HG03064 (cell line): ENCODE measurements around the gene GFRA4.
"Not testable (repeated sequence)": the region's sequence is repeated elsewhere in the genome, so short reads cannot be mapped to it uniquely, and the experiment has no call there.

ENCODE experiments used
- ATAC-seq: cut with Tn5 transposase; IDR thresholded peaks from one replicate; pipeline ENCODE4 v1.9.1; 2021; ENCODE audit warnings: low read depth; ENCODE audit not compliant: unreplicated experiment

Gene GFRA4

DNA sequence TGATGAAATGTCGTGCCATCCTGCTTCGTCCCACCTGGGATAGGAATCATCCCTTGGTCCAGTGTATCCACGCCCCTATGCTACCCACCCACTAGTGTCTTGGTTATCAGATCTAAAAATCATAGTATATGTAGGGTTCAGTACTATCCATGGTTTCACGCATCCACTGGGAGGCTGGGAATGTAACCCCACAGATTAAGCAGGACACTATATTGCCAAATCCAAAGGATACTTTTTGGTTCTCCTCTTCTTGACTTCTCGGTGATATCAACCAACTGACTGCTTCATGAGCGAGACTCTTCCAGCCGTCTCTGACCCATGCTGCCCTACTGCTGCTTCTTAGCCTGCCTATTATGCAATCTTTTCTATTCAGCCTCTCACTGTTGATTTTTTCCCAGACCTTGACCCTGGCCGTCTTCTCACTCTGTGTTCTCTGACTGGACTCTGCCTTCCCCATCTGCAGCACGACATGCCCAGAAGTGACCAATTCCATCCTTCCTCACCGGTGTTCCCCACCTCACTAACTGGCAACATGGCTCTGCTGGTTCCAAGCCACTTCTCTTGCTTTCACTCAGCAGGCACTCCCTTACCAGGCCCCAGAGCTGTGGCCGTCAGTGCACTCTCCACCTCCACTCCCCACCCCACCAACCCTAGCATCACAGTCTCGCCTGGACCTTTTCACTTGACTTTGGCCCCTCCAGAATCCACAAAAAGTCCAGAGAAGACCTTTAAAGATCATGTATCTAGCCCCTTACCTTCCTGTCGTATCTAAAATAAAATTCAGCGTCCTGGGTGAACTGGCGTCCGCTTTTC is 34.5 kb downstream of the GFRA4 start:
- ATAC-seq: no peak

DNA sequence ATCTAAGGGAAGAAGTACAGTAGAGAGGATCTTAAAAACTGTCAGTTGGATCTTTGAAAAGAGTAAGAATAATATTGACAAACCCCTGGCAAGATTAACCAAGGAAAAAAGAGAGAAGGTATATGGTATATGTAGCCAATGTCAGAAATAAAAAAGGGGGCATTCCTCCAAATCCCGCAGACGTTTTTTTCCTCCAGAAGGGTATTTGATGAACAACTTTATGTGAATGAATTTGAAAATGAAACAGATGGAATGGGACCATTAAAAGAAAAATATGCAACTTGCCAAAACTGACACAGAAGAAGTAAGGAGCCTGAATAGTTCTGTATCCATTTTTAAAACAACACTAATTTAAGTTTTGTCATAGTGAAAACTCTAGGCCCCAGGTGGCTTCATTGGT is 35.7 kb downstream of the GFRA4 start:
- ATAC-seq: no peak

DNA sequence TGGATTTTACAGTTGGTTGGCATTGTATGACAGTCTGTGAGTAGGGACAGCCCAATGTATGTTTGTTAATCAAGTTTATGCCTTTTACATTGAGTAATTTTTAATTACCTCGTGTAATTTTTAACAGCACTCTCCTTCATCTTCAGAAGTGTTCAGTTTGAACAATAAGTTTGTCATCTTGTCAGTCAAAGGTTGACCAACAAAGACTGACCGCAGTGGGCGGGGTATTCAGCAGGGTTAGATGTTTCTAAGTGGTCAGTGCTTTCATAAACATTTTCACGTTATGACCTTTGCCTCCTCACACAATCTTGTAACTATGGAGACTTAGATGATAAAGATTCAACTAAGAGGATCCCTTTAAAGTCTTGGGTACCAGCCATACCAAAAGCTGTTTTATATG is 40.8 kb downstream of the GFRA4 start:
- ATAC-seq: no peak

DNA sequence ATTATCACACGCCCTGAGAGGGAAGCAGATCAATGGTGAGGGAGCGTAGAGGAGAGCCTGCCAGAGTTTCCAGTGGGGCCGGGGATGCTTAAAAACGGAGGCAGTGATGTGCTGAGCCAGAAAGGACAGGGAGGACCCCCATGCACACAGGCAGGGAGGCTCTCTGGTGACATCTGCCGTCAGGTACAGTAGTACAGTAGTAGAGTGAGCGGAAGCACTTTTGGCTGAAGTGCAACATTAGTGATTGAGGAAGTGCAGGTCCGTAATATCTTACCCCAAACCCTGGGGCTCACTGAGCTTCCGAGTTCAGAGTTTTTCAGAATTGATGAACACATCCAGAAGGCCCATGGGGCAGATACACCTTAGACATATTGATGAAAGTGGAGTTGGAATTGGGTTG is 42.1 kb downstream of the GFRA4 start:
- ATAC-seq: no peak

DNA sequence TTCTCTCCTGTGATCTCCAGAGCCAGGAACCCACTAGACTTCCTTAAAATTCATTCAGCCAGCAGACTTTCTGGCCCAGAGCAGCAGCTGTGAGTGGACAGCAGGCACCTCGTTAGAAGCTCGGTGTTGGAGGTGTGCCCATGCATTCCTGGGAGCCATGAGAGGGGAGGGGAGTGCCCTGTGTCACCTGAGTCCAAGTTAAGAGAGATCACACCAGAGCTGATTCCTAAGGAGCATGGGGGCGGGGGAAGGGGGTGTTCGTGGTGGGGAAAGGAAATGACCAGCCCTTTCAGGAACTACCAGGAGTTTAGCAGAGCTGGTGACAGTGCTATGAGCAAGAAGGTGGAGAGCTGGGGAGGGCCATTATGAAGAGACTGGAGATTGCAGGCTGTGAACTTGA is 46.9 kb downstream of the GFRA4 start:
- ATAC-seq: no peak

DNA sequence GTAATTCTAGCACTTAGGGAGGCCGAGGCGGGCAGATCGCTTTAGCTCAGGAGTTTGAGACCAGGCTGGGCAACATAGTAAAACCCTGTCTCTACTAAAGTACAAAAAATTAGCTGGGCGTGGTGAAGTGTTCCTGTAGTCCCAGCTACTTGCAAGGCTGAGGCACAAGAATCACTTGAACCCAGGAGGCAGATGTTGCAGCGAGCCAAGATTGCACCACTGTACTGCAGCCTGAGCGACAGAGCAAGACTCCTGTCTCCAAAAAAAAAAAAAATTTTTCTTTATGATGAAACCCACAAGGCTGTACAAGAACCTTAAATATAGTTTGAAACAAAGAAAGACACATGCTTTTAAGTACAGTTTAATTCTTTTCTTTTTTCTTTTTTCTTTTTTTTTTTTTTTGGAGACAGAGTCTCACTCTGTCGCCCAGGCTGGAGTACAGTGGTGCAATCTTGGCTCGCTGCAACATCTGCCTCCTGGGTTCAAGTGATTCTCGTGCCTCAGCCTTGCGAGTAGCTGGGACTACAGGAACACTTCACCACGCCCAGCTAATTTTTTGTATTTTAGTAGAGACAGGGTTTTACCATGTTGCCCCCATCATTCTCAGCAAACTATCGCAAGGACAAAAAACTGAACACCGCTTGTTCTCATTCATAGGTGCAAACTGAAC is 47.9 kb downstream of the GFRA4 start:
- not testable (repeated sequence) for ATAC-seq

DNA sequence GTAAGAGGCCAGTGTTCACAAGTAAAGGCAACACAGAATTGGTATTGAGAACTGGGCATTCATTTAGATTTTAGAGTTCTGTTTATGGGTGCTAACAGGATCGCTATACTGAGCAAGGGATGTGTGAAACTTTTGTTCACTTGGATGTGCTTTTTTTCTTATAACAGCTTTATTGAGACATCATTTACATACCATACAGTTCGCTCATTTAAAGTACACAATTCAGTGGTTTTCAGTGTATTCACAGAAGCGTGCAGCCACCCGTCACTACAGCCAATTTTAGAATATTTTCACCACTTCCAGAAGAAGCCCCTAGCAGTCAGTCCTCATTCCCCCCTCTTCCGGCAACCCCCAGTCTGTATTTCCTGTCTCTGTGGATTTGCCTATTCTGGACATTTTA is 48.7 kb downstream of the GFRA4 start:
- ATAC-seq: no peak

DNA sequence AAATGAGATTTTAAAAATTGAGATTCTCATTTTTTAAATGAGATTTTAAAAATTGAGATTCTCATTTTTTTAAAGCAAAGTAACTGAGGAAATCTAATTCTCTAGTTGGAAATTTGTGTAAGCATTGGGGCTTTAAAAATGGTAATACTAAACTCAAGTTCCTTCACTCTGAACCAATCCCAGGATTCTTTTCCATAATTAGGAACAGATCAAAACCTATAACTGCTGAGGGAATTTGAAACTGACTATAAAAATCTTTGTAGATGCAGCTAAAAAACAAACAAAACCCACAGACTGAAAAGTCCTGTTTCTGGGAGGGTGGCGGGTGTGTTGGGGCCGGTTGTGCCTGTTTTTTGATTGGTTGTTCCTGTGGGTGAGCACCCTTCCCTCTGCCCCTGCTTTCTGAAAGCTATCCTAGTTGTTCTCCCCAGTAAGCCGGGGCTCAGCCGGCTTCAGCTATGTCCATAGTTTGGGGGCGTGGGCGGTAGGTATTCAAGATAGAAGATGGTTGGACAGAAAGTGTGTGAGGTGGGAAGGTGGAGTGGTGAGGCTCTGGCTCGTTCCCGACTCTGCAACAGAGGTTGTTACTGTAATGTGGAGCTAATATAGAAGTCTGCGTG is 49.3 kb downstream of the GFRA4 start:
- ATAC-seq: no peak

DNA sequence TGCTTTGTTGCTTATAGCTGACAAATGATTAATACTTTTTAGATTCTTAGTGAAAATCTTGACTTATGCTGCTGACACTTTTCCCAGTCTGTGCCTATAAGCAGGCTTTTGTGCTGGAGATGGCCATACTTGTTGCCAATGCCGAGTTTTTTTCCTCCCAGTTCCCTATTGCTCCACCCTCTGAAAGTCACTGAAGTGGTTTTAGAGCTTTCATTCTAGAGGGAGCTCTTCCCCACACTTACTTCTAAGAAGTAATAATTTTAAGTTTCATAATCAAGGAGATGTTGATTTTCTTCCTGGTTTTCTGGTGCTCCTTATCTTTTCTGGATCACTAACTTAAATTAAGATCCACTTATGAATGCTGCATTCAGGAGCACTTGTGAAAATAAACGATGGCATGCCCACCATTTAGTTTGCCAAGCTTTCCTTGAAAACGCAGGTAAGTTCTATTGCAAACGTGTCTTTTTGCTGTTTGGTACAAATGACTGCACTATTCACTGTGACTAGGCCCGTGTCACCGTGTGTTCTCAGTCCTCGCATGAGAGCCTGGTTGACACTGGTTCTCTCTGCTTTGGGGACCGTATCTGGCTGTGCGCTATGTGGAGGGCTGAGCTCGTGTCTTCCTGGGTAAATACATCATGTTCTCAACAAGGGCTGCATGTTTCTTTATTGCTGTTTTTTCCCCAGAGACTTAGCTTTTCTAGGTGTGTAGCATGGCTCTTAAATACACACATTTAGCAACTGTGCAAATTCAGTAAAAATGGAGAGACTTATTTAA is 50.2 kb downstream of the GFRA4 start:
- ATAC-seq: no peak

DNA sequence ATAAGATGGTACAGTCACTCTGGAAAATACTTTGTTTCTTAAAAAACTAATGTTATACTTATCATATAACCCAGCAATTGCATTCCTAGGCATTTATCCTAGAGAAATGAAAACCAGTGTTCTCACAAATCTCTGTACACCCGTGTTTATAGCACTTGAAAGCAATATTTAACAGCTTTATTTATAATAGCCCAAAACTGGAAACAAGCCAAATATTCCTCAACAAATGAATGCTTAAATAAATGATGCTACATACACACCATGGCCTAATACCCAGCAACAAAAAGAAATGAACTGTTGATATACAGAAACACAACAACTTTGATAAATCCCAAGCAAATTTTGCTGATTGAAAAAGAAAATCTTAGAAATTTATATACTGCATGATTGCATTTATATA is 51.3 kb downstream of the GFRA4 start:
- ATAC-seq: no peak
